Stimulated activated CD8-positive, alpha-beta memory T cell treated with anti-CD3 and anti-CD28 coated beads, Interleukin-7, amount 100 ng/mL, for 4 hours (primary cell): Measurements from ENCODE around the gene MAEA.
A peak's percentile ranks its signal among the peaks of the same experiment; 100 is the strongest.

ENCODE experiments used
- DNase-seq, 2 donors: peaks; one replicate each; pipeline ENCODE4 v3.0.0-alpha.2; 2020; ENCODE audit warnings: low read depth in 2 of 2

The MAEA gene

DNA sequence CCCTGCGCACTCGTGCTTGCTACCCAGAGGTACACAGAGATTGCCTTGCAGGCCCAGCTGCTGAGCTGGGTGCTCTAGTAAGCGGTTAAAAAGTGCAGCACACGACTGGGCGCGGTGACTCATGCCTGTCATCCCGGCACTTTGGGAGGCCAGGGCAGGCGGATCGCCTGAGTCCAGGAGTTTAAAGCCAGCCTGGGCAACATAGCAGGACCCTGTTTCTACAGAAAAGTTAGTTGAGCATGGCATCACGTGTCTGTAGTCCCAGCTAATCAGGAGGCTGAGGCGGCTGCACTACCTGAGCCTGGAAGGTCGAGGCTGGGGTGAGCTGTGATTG lies 62.8 kb downstream of the MAEA start:
- DNase-seq, result no peak

- DNase-seq, result no peak
These were observed 63.7 kb downstream of the MAEA start for GRCh38 chr4:1353186-1354055.

DNA sequence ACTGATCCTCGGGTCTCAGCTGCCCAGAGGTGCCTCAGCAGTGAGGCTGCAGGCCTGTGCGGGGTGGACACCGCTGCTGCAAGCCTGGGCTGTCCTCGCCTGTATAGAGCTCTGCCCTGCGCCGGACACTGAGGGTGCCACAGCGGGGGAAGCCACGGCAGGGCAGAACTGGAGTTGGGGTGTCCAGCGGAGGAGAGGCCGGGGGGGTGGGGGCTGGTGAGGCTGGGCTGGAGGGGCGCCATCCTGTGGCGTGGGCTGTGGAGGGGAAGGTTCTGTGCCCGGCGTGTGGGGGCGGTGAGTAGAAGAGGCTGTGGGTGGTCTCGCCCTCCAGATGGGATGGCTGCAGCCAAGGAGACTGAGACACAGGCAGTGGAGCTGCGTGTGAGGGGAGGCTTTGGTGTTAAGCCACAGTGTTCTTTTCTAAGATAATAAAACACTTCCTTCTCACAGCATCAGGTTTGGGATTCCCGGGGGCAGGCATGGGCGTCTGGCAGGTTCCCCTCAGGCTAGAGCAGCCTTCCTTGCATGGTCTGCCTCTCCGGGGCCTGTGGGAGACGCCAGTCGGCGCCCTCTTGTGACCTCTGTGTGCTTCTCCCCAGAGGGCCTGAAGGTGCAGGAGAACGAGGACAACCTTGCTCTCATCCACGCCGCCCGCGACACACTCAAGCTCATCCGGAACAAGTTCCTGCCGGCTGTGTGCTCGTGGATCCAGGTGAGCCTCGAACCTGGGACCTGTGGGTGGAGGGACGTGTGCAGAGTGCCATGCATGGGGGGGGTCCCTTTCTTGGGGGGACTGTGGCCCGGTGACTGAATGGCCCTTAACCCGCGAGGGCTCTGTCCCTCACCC lies 64.7 kb downstream of the MAEA start:
- DNase-seq, result no peak

GRCh38 chr4:1354983-1355275 lies 65.2 kb downstream of the MAEA start:
- no peak for DNase-seq

DNA sequence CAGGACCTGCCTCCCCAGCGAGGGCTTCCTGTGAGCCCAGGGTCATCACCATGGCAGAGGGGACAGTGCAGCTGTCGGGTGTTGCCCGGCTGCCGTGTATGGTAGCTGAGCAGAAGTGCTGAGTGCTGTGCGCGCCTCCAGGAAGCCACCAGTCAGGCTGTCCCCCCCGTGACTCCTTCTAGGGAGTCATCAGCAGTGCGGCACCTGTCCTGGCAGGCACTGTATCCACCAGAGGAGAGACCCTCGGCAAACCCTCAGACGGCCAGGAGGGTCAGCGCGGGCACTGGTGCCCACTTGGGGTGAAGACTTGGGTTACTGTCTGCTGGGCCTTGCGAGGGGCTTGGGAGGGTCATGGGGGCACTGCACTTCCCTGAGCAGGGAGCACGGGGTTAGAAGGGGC lies 65.7 kb downstream of the MAEA start:
- no peak for DNase-seq

- peak; percentile 12 to 15 for DNase-seq
These were observed 66.7 kb downstream of the MAEA start for GRCh38 chr4:1356181-1356998.

- no peak for DNase-seq
These were observed 67.9 kb downstream of the MAEA start for GRCh38 chr4:1357356-1358248.

GRCh38 chr4:1358421-1359143 lies 68.9 kb downstream of the MAEA start:
- no peak for DNase-seq

GRCh38 chr4:1359144-1359501 lies 69.4 kb downstream of the MAEA start:
- DNase-seq, result no peak

GRCh38 chr4:1359976-1360375 lies 70.3 kb downstream of the MAEA start:
- DNase-seq, result no peak

GRCh38 chr4:1360423-1361283 lies 71.0 kb downstream of the MAEA start:
- DNase-seq, result no peak

GRCh38 chr4:1361431-1361830 lies 71.7 kb downstream of the MAEA start:
- no peak for DNase-seq

DNA sequence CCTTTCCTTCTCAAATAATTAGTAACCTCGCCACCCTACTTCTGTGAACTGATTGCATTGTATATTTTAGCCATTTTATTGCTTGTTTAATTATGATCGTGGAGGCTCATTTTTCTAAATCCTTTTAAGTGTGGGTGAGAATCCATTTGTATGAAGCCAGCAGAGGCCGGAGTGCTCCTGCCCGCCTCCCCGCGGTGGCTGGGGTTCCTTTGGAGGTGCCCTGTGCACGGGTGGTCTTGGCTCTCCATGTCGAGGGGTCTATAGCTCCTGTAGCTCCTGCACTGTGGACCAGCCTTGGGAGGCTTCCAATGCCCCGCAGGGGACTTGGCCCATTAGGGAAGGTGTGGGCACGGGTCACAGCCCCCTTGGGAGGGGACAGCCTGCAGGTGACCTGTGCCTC lies 72.4 kb downstream of the MAEA start:
- no peak for DNase-seq

DNA sequence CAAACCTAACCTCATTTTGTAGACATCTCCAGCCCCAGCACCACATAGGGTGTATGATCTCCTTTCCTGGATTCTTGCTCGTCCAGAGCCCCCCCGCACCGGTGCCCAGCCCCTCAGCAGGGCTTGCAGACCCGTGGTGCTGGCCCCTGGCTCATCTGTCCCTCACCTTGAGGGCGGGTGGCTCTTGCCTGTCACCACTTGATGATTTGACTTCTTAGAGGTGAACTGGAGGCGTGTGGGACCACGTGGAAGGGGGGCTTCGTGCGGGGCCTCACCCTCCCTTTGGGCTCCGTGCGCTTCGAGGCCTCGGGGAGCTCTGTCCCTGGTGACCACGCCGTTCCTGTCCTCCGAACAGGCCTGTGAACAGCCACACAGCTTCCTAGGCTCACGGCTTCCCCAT lies 72.8 kb downstream of the MAEA start:
- no peak for DNase-seq

GRCh38 chr4:1363513-1363912 lies 73.8 kb downstream of the MAEA start:
- no peak for DNase-seq

- DNase-seq, result no peak
These were observed 74.5 kb downstream of the MAEA start for GRCh38 chr4:1364217-1364616.

GRCh38 chr4:1364748-1365147 lies 75.1 kb downstream of the MAEA start:
- DNase-seq, result no peak

- DNase-seq, result no peak
These were observed 75.8 kb downstream of the MAEA start for GRCh38 chr4:1365271-1366178.
